Activated CD4-positive, alpha-beta T cell treated with anti-CD3 and anti-CD28 coated beads for 48 hours (primary cell): ENCODE results near the gene DNASE1L2.
"Not testable (repeated sequence)": the region's sequence is repeated elsewhere in the genome, so short reads cannot be mapped to it uniquely, and the experiment has no call there.

Source experiments
- DNase-seq: peaks from one replicate; pipeline ENCODE4 v3.0.0-alpha.2; 2020

DNASE1L2 gene

GRCh38 chr16:2226245-2226793 lies 9.9 kb upstream of the DNASE1L2 start:
- DNase-seq: no peak

DNA sequence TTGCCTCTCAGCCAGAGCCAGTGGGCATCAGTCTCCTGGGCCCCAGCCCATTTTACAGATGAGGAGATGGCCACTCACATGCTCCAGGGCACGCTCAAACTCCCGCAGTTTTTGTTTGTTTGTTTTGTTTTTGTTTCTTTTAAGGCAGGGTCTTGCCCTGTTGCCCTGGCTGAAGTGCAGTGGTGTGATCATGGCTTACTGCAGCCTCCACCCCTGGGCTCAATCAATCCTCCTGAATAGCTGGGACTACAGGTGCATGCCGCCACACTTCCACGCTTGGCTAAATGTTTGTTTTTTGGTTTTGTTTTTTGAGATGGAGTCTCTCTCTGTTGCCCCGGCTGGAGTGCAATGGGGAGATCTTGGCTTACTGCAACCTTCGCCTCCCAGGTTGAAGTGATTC lies 9.3 kb upstream of the DNASE1L2 start:
- no peak for DNase-seq

DNA sequence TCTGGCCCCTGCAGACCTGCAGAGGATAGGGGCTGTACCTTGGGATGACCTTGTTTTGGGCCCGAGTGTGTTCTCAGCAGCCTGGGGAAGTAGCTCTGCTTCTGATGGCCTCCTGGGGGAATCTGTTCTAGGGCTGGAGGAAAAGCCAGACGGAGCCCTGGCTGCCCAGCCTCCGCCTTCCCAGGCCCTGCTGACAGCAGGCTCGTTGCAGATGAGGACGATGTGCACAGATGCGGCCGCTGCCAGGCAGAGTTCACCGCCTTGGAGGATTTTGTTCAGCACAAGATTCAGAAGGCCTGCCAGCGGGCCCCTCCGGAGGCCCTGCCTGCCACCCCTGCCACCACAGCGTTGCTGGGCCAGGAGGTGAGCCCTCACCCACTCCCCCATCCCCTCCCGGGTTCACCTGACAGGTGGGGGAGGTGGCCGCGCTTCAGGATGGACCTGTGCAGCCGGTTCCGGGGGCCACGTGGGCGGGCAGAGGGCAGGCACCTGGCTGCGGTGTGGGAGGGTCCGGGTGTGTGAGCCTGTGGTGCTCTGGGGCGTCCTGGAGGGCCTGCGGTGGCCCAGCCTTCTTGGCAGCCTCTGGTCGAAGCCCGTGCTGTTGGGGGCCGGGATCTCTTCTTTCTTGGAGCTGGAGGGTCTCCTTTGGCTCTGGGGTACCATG lies 8.0 kb upstream of the DNASE1L2 start:
- DNase-seq: no peak

DNA sequence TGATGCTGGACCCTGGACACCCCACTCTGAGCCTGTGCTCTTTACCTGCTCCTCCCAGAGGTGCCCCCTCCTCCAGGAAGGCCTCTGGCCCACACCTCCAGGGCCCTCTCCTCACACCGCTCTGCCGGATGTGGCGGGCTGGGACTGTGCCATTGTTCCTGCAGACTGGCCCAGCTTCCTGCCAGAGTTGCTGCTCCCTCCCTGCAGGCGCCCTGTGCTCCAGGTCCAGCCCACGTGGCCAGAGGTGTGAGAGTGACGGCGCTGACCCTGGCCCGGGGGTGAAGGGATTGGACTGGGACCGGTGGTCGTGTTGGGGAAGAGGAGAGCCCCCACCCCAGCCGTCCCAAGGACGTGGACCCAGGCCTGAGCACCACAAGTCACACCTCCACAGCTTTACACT lies 7.2 kb upstream of the DNASE1L2 start:
- no peak for DNase-seq

- DNase-seq: no peak
Measured at GRCh38 chr16:2229632-2230250, 6.5 kb upstream of the DNASE1L2 start.

DNA sequence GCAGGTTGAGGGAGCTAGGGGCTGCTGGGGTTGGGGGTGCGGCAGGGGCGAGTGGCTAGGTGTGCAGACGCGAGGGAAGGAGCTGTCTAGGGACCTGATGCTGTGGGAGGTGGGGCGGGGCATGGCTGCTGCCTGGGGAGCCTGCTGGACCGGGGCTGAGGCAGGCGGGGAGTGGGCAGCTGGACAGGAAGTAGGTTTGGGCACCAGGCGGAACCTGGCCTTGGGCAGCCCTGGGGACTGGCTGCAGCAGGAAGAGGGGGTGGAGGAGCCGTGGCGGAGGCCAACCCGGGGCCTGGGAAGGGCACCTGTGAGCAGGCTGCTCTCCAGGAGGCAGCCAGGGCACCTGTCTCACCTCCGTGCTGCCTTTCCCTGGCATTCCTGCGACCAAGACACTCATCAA lies 5.9 kb upstream of the DNASE1L2 start:
- no peak for DNase-seq

DNA sequence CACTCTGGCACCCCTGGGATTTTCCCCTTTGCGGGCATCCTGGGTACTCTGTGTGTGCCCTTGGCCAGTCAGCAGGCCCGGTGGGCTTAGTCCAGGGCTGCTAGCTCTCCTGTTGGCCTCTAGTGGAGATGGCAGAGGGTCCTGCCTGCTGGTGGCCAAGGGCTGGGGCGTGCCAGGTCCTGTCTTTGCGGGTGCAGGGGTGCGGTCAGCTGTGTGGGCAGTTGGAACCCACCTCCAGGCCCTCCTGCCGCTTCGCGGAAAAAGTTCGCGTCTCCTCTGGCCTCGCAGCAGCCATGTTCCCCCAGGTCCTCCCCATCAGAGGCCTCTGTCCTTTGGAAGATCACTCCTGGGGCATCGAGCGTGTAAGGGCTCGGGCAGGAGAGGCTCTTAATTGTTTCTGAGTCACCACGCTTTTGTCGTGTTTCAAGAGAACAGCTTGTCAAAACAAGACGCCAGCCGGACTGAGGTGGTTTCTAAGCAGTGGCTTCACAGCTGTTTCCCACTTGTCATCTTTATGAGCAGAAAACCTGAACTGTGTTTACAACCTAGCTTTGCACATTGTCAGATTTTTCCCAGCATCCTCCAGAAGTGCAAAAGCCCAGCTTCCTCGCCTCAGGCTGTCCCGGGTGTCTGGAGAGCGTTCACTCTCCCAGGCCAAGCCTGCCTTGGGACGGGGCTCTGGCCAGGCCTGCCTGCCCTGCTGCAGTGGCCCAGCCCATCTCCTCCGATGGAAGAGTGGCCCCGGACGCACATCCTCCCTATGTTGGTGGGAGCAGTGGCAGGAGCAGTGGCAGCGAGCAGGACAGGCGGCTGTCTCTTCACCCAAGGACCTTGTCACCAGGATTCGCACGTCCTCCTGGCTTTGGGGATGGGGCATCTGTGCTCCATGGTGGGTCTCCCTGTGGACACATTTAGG lies 5.0 kb upstream of the DNASE1L2 start:
- no peak for DNase-seq

DNA sequence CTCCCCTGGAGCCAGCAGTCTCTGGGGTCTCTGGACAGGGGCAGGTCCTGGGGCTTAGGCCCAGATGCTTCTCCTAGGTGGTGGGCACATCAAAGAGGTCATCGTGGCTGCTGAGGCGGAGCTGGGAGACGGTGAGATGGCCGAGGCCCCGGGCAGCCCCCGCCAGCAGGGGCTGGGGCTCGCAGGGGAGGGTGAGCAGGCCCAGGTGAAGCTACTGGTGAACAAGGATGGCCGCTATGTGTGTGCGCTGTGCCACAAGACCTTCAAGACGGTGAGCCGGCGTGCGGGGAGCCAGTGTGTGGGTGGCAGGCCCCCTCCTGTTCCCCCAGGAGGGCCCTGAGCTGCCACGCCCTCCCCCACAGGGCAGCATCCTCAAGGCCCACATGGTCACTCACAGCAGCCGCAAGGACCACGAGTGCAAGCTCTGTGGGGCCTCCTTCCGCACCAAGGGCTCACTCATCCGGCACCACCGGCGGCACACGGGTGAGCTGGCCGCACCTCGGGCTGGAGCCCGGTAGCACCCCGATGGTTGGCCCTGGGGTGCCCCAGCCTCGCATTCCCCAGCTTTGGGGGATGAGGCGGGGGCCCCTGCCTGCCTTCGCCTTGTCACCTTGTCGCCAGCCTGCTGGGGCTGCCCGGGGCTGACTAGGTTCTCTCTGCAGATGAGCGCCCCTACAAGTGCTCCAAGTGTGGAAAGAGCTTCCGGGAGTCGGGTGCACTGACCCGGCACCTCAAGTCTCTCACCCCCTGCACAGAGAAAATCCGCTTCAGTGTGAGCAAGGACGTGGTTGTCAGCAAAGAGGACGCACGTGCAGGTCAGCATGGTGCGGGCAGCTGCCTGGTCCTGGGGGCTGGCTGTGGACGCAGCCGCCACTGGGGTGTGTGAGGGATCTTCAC lies 3.9 kb upstream of the DNASE1L2 start:
- DNase-seq: no peak

DNA sequence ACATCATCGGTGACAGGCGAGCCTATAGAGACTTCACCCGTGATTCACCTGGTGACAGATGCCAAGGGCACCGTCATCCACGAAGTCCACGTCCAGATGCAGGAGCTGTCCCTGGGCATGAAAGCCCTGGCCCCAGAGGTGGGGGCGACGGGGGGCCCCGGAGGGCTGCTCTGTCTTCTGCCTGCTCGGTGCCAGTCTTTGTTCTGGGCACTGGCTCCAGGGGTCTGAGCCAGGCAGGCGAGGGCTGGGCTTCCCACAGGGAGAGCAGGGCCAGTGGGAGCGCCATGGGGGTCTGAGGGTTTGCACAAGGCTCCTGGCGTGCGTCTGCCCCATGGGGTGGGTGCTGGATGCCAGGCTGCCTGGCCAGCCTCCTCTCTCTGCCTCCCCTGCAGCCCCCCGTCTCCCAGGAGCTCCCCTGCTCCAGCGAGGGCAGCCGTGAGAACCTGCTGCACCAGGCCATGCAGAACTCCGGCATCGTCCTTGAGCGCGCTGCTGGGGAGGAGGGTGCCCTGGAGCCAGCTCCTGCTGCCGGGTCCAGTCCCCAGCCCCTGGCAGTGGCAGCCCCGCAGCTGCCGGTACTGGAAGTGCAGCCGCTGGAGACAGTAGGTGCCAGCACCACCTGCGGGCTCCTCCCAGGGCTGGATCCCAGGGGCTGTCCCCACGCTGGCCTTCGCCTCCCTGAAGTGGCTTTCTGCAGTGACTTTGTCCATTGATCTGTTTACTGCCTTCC lies 3.0 kb upstream of the DNASE1L2 start:
- DNase-seq: no peak

- no peak for DNase-seq
Measured at GRCh38 chr16:2233872-2234812, 2.1 kb upstream of the DNASE1L2 start.

DNA sequence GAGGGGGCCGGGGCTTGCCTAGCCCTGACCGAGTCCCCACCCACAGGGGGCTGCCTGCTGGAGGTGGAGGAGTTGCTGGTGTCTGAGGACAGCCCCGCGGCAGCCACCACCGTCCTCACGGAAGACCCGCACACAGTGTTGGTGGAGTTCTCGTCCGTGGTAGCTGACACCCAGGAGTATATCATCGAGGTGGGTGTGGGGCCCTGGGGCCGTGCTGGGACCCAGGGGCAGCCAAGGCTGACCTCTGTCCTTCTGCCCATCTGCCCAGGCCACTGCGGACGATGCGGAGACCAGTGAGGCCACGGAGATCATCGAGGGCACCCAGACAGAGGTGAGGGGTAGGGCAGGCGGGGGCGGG lies 1.5 kb upstream of the DNASE1L2 start:
- DNase-seq: no peak

DNA sequence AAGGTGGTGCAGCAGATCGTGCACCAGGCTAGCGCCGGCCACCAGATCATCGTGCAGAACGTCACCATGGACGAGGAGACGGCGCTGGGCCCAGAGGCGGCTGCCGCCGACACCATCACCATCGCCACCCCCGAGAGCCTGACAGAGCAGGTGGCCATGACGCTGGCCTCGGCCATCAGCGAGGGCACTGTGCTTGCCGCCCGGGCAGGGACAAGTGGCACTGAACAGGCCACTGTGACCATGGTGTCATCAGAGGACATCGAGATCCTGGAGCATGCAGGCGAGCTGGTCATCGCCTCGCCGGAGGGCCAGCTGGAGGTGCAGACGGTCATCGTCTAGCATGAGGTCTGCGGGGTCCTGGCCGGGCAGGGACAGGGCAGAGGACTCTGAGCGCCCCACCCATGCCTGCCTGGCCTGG lies 1.0 kb upstream of the DNASE1L2 start:
- no peak for DNase-seq

DNA sequence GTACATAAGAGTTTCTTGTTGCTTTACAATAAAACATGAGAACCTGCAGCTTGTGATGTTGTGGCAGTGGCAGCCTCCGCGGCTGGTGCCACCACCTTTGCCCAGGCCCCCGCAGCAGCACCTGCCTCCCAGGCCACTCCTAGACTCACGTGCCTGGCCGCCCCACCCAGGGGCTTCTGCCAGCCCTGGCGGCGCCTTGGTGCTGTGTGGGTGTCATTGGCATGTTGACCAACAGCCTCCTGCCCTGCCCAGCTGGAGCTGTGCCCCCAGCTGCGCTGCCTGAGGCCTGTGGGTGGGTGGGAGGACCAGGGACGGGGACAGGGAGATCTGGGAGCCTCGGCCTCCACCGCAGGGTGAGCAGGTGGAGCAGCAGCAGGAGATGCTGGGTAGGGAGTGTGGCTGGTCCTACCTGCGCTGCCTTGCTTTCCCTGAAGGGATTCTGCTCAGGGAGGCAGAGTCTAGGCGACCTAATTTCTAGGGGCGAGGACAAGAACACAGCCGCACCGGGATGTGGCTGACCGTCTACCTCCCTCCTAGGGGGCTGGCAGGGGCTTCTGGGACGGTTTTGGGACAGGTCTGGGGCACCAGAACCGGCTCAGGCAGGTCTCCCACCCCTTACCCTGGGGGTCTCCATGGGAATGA lies 428 bp upstream of the DNASE1L2 start:
- no peak for DNase-seq

GRCh38 chr16:2237102-2237482 lies 848 bp downstream of the DNASE1L2 start:
- no peak for DNase-seq

GRCh38 chr16:2237493-2238149 lies 1.4 kb downstream of the DNASE1L2 start:
- DNase-seq: no peak

GRCh38 chr16:2238150-2238837 lies 2.0 kb downstream of the DNASE1L2 start:
- DNase-seq: no peak

GRCh38 chr16:2238838-2239675 lies 2.8 kb downstream of the DNASE1L2 start:
- DNase-seq: no peak

DNA sequence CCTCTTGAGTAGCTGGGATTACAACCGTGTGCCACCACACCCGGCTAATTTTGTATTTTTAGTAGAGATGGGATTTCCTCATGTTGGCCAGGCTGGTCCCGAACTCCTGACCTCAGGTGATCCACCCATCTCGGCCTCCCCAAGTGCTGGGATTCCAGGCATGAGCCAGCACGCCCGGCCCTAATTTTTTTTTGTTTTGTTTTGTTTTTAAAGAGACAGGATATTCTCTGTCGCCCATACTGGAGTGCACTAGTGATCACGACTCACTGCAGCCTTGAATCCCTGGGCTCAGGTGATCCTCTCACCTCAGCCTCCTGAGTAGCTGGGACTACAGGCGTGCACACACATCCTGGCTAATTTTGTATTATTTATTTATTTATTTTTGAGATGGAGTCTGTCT lies 4.1 kb downstream of the DNASE1L2 start:
- DNase-seq: not testable (repeated sequence)
